Naive thymus-derived CD4-positive, alpha-beta T cell (primary cell): Measurements from ENCODE around the gene YTHDC2. TPM values are rescaled to one million over a fixed set of nuclear protein-coding genes. Genes with fewer than 3 reads are reported as not detected.

Source experiments
- ATAC-seq: fragments of 150-1000 bp; cut with Tn5 transposase; 2 replicates; pipeline ENCODE4 v1.10.0; 2021; ENCODE audit warnings: mild to moderate bottlenecking, moderate library complexity
- CTCF ChIA-PET: fragments of 350-600 bp; sonication (Branson Sonifier 250); formaldehyde crosslinking; loops from one replicate; lab custom pipeline; 2021; ENCODE audit warnings: antibody characterized with exemption; lab: Charles Lee
- POLR2A ChIA-PET: fragments of 350-600 bp; sonication (Branson Sonifier 250); formaldehyde crosslinking; loops from one replicate; lab custom pipeline; 2021; ENCODE audit warnings: antibody characterized with exemption, inconsistent platforms; lab: Charles Lee
- DNase-seq, 9 donors: peaks; one replicate each; pipeline versions ENCODE4 v3.0.0 to v3.0.0-alpha.2; 2020 to 2022; ENCODE audit warnings: mixed read lengths in 1 of 9
- H3K27ac ChIP-seq: one replicate; pipeline ENCODE4 v1.7.0; 2013; ENCODE audit warnings: mild to moderate bottlenecking, low read depth, low read length, moderate library complexity
- H3K27me3 ChIP-seq, 2 donors: one replicate each; pipeline ENCODE4 v1.7.0; 2013; ENCODE audit warnings: low read length in 2 of 2, mild to moderate bottlenecking in 2 of 2, moderate library complexity in 2 of 2; ENCODE audit not compliant: control insufficient read depth in 2 of 2, insufficient read depth in 2 of 2
- H3K36me3 ChIP-seq, 3 experiments: 1 replicate in 2 of 3; 2 replicates in 1 of 3; pipeline ENCODE4 v1.7.0; 2013; ENCODE audit warnings: low read length in 3 of 3, mild to moderate bottlenecking in 3 of 3, moderate library complexity in 1 of 3; ENCODE audit not compliant: insufficient read depth in 3 of 3, control insufficient read depth in 2 of 3
- H3K4me1 ChIP-seq, 2 donors: one replicate each; pipeline ENCODE4 v1.7.0; 2013; ENCODE audit warnings: low read length in 2 of 2, mild to moderate bottlenecking in 2 of 2, moderate library complexity in 1 of 2; ENCODE audit not compliant: control insufficient read depth in 2 of 2, insufficient read depth in 2 of 2
- H3K4me3 ChIP-seq: 2 replicates; pipeline ENCODE4 v1.7.0; 2013; ENCODE audit warnings: mild to moderate bottlenecking, low read length
- H3K9me3 ChIP-seq, 3 experiments: 1 replicate in 2 of 3; 2 replicates in 1 of 3; pipeline ENCODE4 v1.7.0; 2013; ENCODE audit warnings: low read length in 3 of 3; ENCODE audit not compliant: control insufficient read depth in 2 of 3
- H3K27ac Mint-ChIP-seq, 9 donors: one replicate each; pipeline ENCODE4 v1.8.0; 2020 to 2022; ENCODE audit warnings: mixed read lengths in 9 of 9, mild to moderate bottlenecking in 8 of 9, moderate library complexity in 5 of 9, inconsistent platforms in 2 of 9
- H3K27me3 Mint-ChIP-seq, 5 donors: one replicate each; pipeline ENCODE4 v1.8.0; 2021 to 2022; ENCODE audit warnings: mixed read lengths in 5 of 5, mild to moderate bottlenecking in 1 of 5
- H3K36me3 Mint-ChIP-seq, 5 donors: one replicate each; pipeline ENCODE4 v1.8.0; 2020 to 2022; ENCODE audit warnings: mixed read lengths in 5 of 5, mild to moderate bottlenecking in 3 of 5, inconsistent platforms in 1 of 5
- H3K4me1 Mint-ChIP-seq, 7 donors: one replicate each; pipeline ENCODE4 v1.8.0; 2020 to 2022; ENCODE audit warnings: mixed read lengths in 7 of 7, mild to moderate bottlenecking in 3 of 7, inconsistent platforms in 1 of 7
- H3K4me3 Mint-ChIP-seq, 10 donors: one replicate each; pipeline ENCODE4 v1.8.0; 2020 to 2022; ENCODE audit warnings: mild to moderate bottlenecking in 10 of 10, mixed read lengths in 10 of 10, moderate library complexity in 6 of 10, inconsistent platforms in 2 of 10
- H3K9me3 Mint-ChIP-seq, 11 donors: one replicate each; pipeline ENCODE4 v1.8.0; 2020 to 2022; ENCODE audit warnings: mixed read lengths in 11 of 11, mild to moderate bottlenecking in 4 of 11, inconsistent platforms in 1 of 11, moderate library complexity in 1 of 11
- intact Hi-C, 2 donors: fragments of 100-400 bp; cut with micrococcal nuclease; formaldehyde crosslinking; loops; one replicate each; pipeline ENCODE4 v1.15.1; 2023
- polyA plus RNA-seq, 2 donors: library from polyadenylated mRNA; unstranded; fragments of 300-500 nt; fragmentation: Illumina TruSeq; gene quantifications; one replicate each; pipeline ENCODE4 v1.2.3, GENCODE V29; 2021
- total RNA-seq, 6 experiments: library from RNA in 5 of 6; stranded (reverse) in 5 of 6; gene quantifications; 1 replicate in 5 of 6; 2 replicates in 1 of 6; pipeline ENCODE4 v1.2.3 and lab custom pipeline; 2021 to 2026

YTHDC2 gene
- total and polyA plus RNA-seq, 7 experiments from 2014 or later: 8.1 to 53.6 (median 42.5) TPM

DNA sequence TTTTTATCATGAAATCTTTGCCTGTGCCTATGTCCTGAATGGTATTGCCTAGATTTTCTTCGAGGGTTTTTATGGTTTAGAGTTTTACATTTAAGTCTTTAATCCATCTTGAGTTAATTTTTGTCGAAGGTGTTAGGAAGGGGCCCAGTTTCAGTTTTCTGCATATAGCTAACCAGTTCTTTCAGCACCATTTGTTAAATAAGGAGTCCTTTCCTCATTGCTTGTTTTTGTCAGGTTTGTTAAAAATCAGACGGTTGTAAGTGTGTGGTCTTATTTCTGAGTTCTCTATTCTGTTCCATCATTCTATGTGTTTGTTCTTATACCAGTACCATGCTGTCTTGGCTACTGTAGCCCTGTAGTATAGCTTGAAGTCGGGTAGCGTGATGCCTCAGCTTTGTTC, 55.9 kb downstream of the YTHDC2 start:
- Mint-ChIP-seq H3K27me3 (no peaks in the 10 kb centered on the region), H3K36me3 (peaks cover 55 to 82% (median 70%) of the 10 kb centered on the region in 5 donors), H3K4me1 (peaks cover 7 to 34% (median 24%) of the 10 kb centered on the region in 7 donors), H3K27ac (no peak overlapping the region), H3K9me3 (peaks cover 0 to 22% (median 10%) of the 10 kb centered on the region in 11 donors), H3K4me3 (no peak overlapping the region)
- intact Hi-C loops: no loop called here
- ChIA-PET CTCF (no interaction called here), POLR2A (no interaction called here)
- Histone ChIP-seq H3K27ac (no peak overlapping the region), H3K9me3 (no peaks in the 10 kb centered on the region), H3K4me1 (no peaks in the 10 kb centered on the region), H3K4me3 (no peak overlapping the region), H3K36me3 (peaks cover 0 to 33% (median 6%) of the 10 kb centered on the region in 3 experiments), H3K27me3 (no peaks in the 10 kb centered on the region)
- DNase-seq (no peak), ATAC-seq (no peak)

DNA sequence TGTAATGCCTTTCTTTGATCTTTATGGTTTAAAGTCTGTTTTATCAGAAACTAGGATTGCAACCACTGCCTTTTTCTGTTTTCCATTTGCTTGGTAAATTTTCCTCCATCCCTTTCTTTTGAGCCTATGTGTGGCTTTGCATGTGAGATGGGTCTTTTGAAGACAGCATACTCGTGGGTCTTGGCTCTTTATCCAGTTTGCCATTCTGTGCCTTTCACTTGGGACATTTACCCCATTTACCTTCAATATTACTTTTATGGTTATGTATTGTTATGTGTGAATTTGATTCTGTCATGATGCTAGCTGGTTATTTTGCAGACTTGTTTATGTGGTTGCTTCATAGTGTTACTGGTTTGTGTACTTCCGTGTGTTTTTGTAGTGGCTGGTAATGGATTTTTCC, 59.2 kb downstream of the YTHDC2 start:
- Mint-ChIP-seq H3K9me3 (peaks cover 0 to 22% (median 10%) of the 10 kb centered on the region in 11 donors), H3K27ac (peak overlapping the region in 1 of 9 donors; percentile 38), H3K27me3 (no peaks in the 10 kb centered on the region), H3K4me3 (no peak overlapping the region), H3K36me3 (peaks cover 58 to 73% (median 69%) of the 10 kb centered on the region in 5 donors), H3K4me1 (peaks cover 11 to 49% (median 38%) of the 10 kb centered on the region in 7 donors)
- ChIA-PET POLR2A (no interaction called here), CTCF (interaction anchor here (0.6 kb wide), 1 partner anchor 71 kb away, joined by 4 read pairs; no protein-coding TSS in a partner anchor)
- Histone ChIP-seq H3K4me3 (no peak overlapping the region), H3K4me1 (no peaks in the 10 kb centered on the region), H3K9me3 (no peaks in the 10 kb centered on the region), H3K27me3 (no peaks in the 10 kb centered on the region), H3K36me3 (peaks cover 0 to 33% (median 8%) of the 10 kb centered on the region in 3 experiments), H3K27ac (no peak overlapping the region)
- DNase-seq: no peak
- ATAC-seq: no peak
- intact Hi-C loops: no loop called here

DNA sequence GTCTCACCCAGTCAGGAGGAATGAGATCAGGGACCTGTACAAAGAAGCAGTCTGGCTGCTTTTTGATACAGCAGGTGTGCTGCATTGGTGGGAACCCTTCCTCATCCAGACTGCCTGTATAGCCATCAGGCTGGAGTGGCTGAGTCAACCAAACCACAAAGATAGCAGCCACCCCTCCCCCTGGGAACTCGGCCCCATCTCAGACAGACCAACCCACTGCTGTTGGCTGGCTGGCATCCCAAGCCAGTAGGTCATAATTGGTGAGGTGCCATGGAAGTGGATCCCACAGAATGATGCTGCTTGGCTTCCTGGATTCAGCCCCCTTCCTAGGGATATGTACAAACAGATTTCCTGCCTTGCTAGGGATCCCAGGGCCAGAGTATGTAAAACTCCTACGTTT, 60.9 kb downstream of the YTHDC2 start:
- H3K27me3 ChIP-seq: no peaks in the 10 kb centered on the region
- Mint-ChIP-seq H3K27ac (no peak overlapping the region), H3K36me3 (peaks cover 47 to 64% (median 59%) of the 10 kb centered on the region in 5 donors), H3K4me1 (peaks cover 11 to 49% (median 38%) of the 10 kb centered on the region in 7 donors), H3K9me3 (peaks cover 0 to 22% (median 10%) of the 10 kb centered on the region in 11 donors), H3K4me3 (no peak overlapping the region), H3K27me3 (no peaks in the 10 kb centered on the region)
- H3K4me1 ChIP-seq: no peaks in the 10 kb centered on the region
- no peak for ATAC-seq
- H3K27ac ChIP-seq: no peak overlapping the region
- CTCF ChIA-PET: no interaction called here
- intact Hi-C loops: no loop called here
- POLR2A ChIA-PET: no interaction called here
- no peak for DNase-seq
- H3K36me3 ChIP-seq: peaks cover 0 to 32% (median 8%) of the 10 kb centered on the region in 3 experiments
- no peaks in the 10 kb centered on the region for H3K9me3 ChIP-seq
- H3K4me3 ChIP-seq: no peak overlapping the region

DNA sequence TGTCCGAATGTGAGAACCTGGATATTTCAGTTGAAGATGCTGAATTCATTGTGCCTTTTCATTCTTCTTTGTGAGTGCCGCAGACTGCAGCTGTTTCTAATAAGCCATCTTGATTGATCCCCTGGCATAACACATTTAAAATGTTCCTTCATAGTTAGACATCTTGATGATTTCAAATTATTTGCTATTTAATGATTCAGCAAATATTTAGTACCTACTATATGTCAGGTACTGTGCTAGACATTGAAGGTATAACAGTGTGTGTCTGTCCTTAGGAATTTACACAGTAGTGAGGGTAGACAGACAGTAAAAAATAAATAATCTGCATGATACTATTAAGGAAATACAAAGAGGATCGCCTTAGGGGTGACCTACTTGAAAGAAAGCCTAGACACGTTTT, 61.6 kb downstream of the YTHDC2 start:
- intact Hi-C loops: no loop called here
- CTCF ChIA-PET: no interaction called here
- Histone ChIP-seq H3K9me3 (no peaks in the 10 kb centered on the region), H3K36me3 (peaks cover 0 to 32% (median 8%) of the 10 kb centered on the region in 3 experiments), H3K4me3 (no peak overlapping the region), H3K27me3 (no peaks in the 10 kb centered on the region), H3K27ac (no peak overlapping the region), H3K4me1 (no peaks in the 10 kb centered on the region)
- Mint-ChIP-seq H3K4me3 (no peak overlapping the region), H3K36me3 (peaks cover 42 to 64% (median 55%) of the 10 kb centered on the region in 5 donors), H3K27ac (peak overlapping the region in 3 of 9 donors; percentile 5 to 26 (median 14)), H3K27me3 (no peaks in the 10 kb centered on the region), H3K9me3 (peaks cover 0 to 22% (median 10%) of the 10 kb centered on the region in 11 donors), H3K4me1 (peaks cover 11 to 49% (median 38%) of the 10 kb centered on the region in 7 donors)
- POLR2A ChIA-PET: no interaction called here
- no peak for DNase-seq
- ATAC-seq: no peak

DNA sequence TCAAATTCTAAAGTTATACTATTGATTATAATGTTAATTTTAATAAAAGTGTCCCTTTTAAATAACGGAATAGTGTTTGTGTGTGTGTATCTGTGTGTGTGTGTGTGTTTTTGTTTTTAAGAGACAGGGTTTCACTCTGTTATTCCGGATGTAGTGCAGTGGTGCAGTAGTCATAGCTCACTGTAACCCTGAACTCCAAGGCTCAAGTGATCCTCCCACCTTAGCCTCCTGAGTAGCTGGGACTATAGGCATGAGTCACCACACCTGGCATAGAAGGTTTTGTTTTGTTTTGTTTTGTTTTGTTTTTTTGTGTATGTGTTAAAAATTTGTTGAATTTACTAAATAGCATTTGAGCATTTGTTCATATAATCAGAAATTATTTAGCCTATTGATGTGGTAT, 64.6 kb downstream of the YTHDC2 start:
- DNase-seq (no peak), ATAC-seq (no peak)
- Histone ChIP-seq H3K9me3 (no peaks in the 10 kb centered on the region), H3K36me3 (peaks cover 0 to 41% (median 8%) of the 10 kb centered on the region in 3 experiments), H3K27ac (no peak overlapping the region), H3K4me1 (no peaks in the 10 kb centered on the region), H3K4me3 (no peak overlapping the region), H3K27me3 (no peaks in the 10 kb centered on the region)
- peak overlapping the region in 1 of 9 donors; percentile 22 for H3K27ac Mint-ChIP-seq
- H3K36me3 Mint-ChIP-seq: peaks cover 22 to 45% (median 32%) of the 10 kb centered on the region in 5 donors
- H3K9me3 Mint-ChIP-seq: peaks cover 0 to 7% (median under 1%) of the 10 kb centered on the region in 11 donors
- peaks cover 9 to 38% (median 24%) of the 10 kb centered on the region in 7 donors for H3K4me1 Mint-ChIP-seq
- ChIA-PET CTCF (no interaction called here), POLR2A (no interaction called here)
- no peak overlapping the region for H3K4me3 Mint-ChIP-seq
- intact Hi-C loops: no loop called here
- H3K27me3 Mint-ChIP-seq: no peaks in the 10 kb centered on the region

DNA sequence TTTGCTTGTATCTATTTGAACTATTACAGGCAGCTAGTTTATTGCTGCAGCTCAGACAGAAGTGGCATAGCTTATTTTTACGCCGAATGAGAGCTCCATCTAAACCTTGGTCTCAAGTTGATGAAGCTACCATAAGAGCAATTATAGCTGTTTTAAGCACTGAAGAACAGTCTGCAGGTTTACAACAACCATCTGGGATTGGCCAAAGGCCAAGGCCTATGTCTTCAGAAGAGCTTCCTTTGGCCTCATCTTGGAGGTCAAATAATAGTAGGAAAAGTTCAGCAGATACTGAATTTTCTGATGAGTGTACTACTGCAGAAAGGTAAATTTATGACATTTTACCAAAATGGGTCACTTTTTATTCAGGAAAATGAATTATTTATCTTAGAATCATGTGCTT, 67.9 kb downstream of the YTHDC2 start:
- no peak overlapping the region for H3K27ac ChIP-seq
- ATAC-seq (no peak), DNase-seq (no peak)
- CTCF ChIA-PET: no interaction called here
- Mint-ChIP-seq H3K27ac (no peak overlapping the region), H3K4me1 (peaks cover 0 to 13% (median 0%) of the 10 kb centered on the region in 7 donors), H3K9me3 (no peaks in the 10 kb centered on the region), H3K36me3 (peaks cover 10 to 29% (median 11%) of the 10 kb centered on the region in 5 donors), H3K27me3 (no peaks in the 10 kb centered on the region), H3K4me3 (no peak overlapping the region)
- H3K27me3 ChIP-seq: no peaks in the 10 kb centered on the region
- intact Hi-C loops: no loop called here
- POLR2A ChIA-PET: no interaction called here
- no peak overlapping the region for H3K4me3 ChIP-seq
- no peaks in the 10 kb centered on the region for H3K9me3 ChIP-seq
- H3K4me1 ChIP-seq: no peaks in the 10 kb centered on the region
- H3K36me3 ChIP-seq: peaks cover 0 to 23% (median 5%) of the 10 kb centered on the region in 3 experiments

DNA sequence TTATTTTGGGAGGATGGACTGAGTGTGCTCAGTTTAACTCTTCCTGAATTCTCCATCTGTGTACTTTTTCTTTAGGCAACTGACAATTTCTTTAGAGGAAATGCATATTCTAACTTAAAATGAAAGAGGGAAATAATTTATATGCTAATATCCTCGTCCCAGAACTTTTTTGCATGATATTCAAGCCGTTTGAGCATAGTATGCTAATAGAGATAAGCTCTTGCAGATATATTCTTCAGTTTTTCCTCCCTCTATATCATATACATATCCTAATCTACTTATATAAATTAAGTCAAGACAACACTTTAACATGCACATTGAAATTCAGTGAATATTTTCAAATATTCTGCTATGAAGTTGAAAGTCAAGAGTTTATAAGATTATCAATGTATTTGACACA, 84.7 kb downstream of the YTHDC2 start:
- Histone ChIP-seq H3K27me3 (no peaks in the 10 kb centered on the region), H3K36me3 (no peaks in the 10 kb centered on the region), H3K4me1 (no peaks in the 10 kb centered on the region), H3K4me3 (no peak overlapping the region), H3K27ac (no peak overlapping the region), H3K9me3 (no peaks in the 10 kb centered on the region)
- no peaks in the 10 kb centered on the region for H3K4me1 Mint-ChIP-seq
- peaks cover 2 to 14% (median 7%) of the 10 kb centered on the region in 5 donors for H3K36me3 Mint-ChIP-seq
- ChIA-PET POLR2A (interaction anchor here (0.7 kb wide), 1 partner anchor 846 kb away, joined by 3 read pairs; no protein-coding TSS in a partner anchor), CTCF (no interaction called here)
- no peak for DNase-seq
- intact Hi-C loops: loop anchor here in 1 of 2 donors (5.0 kb wide), 1 partner anchor 81 kb away; no protein-coding TSS in a partner anchor
- H3K27ac Mint-ChIP-seq: no peak overlapping the region
- H3K4me3 Mint-ChIP-seq: no peak overlapping the region
- no peak for ATAC-seq
- no peaks in the 10 kb centered on the region for H3K9me3 Mint-ChIP-seq
- H3K27me3 Mint-ChIP-seq: peaks cover 0 to 11% (median 0%) of the 10 kb centered on the region in 5 donors
